Small intestine (tissue), 7 donors: ENCODE measurements around the gene SORBS1. TPM values are rescaled to one million over a fixed set of nuclear protein-coding genes. Genes with fewer than 3 reads are reported as not detected.

Experiments used
- DNase-seq, 2 donors: peaks; one replicate each; pipeline versions ENCODE4 v3.0.0 to v3.0.0-alpha.2; 2013
- FAIRE-seq: peaks from 2 replicates; lab custom pipeline; 2012; peaks lifted over from hg19 to GRCh38; lab: Jason Lieb, UNC
- H3K27ac ChIP-seq, 3 donors: one replicate each; pipeline ENCODE4 v1.5.1; 2013; ENCODE audit warnings: low read length in 2 of 3, mild to moderate bottlenecking in 2 of 3, control low read depth in 1 of 3, inconsistent platforms in 1 of 3, low read depth in 1 of 3, moderate library complexity in 1 of 3
- H3K27me3 ChIP-seq, 3 donors: one replicate each; pipeline ENCODE4 v1.6.1; 2013; ENCODE audit warnings: low read length in 3 of 3, inconsistent platforms in 1 of 3; ENCODE audit not compliant: control insufficient read depth in 3 of 3, insufficient read depth in 3 of 3
- H3K36me3 ChIP-seq, 3 donors: one replicate each; pipeline ENCODE4 v1.6.1; 2013; ENCODE audit warnings: low read length in 3 of 3, inconsistent platforms in 1 of 3, low read depth in 1 of 3, mild to moderate bottlenecking in 1 of 3, moderate library complexity in 1 of 3; ENCODE audit not compliant: control insufficient read depth in 3 of 3, insufficient read depth in 2 of 3
- H3K4me1 ChIP-seq, 3 donors: one replicate each; pipeline ENCODE4 v1.6.1; 2013; ENCODE audit warnings: low read length in 2 of 3, inconsistent platforms in 1 of 3, low read depth in 1 of 3, mild to moderate bottlenecking in 1 of 3, moderate library complexity in 1 of 3; ENCODE audit not compliant: control insufficient read depth in 3 of 3, insufficient read depth in 2 of 3
- H3K4me3 ChIP-seq, 3 donors: one replicate each; pipeline ENCODE4 v1.5.1; 2013; ENCODE audit warnings: low read length in 3 of 3, control low read depth in 1 of 3, inconsistent platforms in 1 of 3, low read depth in 1 of 3, mild to moderate bottlenecking in 1 of 3, moderate library complexity in 1 of 3
- H3K9me3 ChIP-seq, 2 donors: one replicate each; pipeline ENCODE4 v1.6.1; 2013; ENCODE audit warnings: low read depth in 1 of 2, low read length in 1 of 2; ENCODE audit not compliant: control insufficient read depth in 2 of 2, insufficient read depth in 1 of 2
- WGBS, 3 donors: extraction: QIAGEN DNeasy Blood & Tissue Kit; methylation state at CpG; one replicate each; pipeline ENCODE4 v1.1.7; 2013; 5-methylcytosine and 5-hydroxymethylcytosine counted together
- polyA plus RNA-seq, 4 donors: library from polyadenylated mRNA; stranded (reverse) in 3 of 4; unstranded in 1 of 4; fragments of 200-250 nt in 3 of 4; fragments of 120-200 nt in 1 of 4; gene quantifications; one replicate each; pipeline versions ENCODE4 v1.2.1 to v1.2.3, GENCODE V29; 2013
- donor health status: healthy with polysubstance abuse.
- donor health status: control.
- donor health status: control.
- donor health status: Bipolar disorder and iron deficiency.
- donor health status: healthy.

SORBS1 gene
- polyA plus RNA-seq, 4 donors = 4.9 to 35.5 (median 20.1) TPM

GRCh38 chr10:95339863-95340262 lies 221.3 kb downstream of the SORBS1 start:
- H3K27me3 ChIP-seq = no peaks in the 10 kb centered on the region
- no peaks in the 10 kb centered on the region for H3K9me3 ChIP-seq
- FAIRE-seq = no peak
- peaks cover 0 to 4% (median 0%) of the 10 kb centered on the region in 3 donors for H3K4me1 ChIP-seq
- H3K4me3 ChIP-seq = no peak overlapping the region
- H3K36me3 ChIP-seq = peaks cover 0 to 38% (median 0%) of the 10 kb centered on the region in 3 donors
- no peak for DNase-seq
- WGBS, 3 donors = 93 to 100% (median 100%) methylated on average over 1 of the region's 1 CpG
- H3K27ac ChIP-seq = no peak overlapping the region

- WGBS, 3 donors = 90 to 92% (median 91%) methylated on average over 10 of the region's 10 CpGs
- Histone ChIP-seq H3K36me3 (peaks cover 0 to 41% (median 0%) of the 10 kb centered on the region in 3 donors), H3K27me3 (no peaks in the 10 kb centered on the region), H3K4me3 (no peak overlapping the region), H3K4me1 (peaks cover 0 to 8% (median 0%) of the 10 kb centered on the region in 3 donors), H3K27ac (peak overlapping the region in 1 of 3 donors; percentile 0), H3K9me3 (no peaks in the 10 kb centered on the region)
- no peak for FAIRE-seq
- DNase-seq = no peak
Measured at GRCh38 chr10:95337423-95338160, 223.6 kb downstream of the SORBS1 start.

- H3K4me1 ChIP-seq = peaks cover 0 to 8% (median 0%) of the 10 kb centered on the region in 3 donors
- DNase-seq (no peak), FAIRE-seq (no peak)
- H3K36me3 ChIP-seq = peaks cover 0 to 41% (median 0%) of the 10 kb centered on the region in 3 donors
- WGBS, 3 donors = 93 to 96% (median 95%) methylated on average over 9 of the region's 9 CpGs
- H3K27ac ChIP-seq = peak overlapping the region in 1 of 3 donors; percentile 38
- no peaks in the 10 kb centered on the region for H3K27me3 ChIP-seq
- H3K9me3 ChIP-seq = no peaks in the 10 kb centered on the region
- H3K4me3 ChIP-seq = no peak overlapping the region
Measured at GRCh38 chr10:95336702-95337101, 224.5 kb downstream of the SORBS1 start.

GRCh38 chr10:95335933-95336699 lies 225.1 kb downstream of the SORBS1 start:
- Histone ChIP-seq H3K36me3 (peaks cover 0 to 43% (median 0%) of the 10 kb centered on the region in 3 donors), H3K27ac (peak overlapping the region in 1 of 3 donors; percentile 38), H3K27me3 (no peaks in the 10 kb centered on the region), H3K9me3 (no peaks in the 10 kb centered on the region), H3K4me1 (peaks cover 0 to 8% (median 0%) of the 10 kb centered on the region in 3 donors), H3K4me3 (no peak overlapping the region)
- 91 to 94% (median 94%) methylated on average over 19 of the region's 19 CpGs for WGBS, 3 donors
- DNase-seq (no peak), FAIRE-seq (no peak)

- no peak for DNase-seq
- peak overlapping the region in 2 of 3 donors; percentile 52 to 90 for H3K27ac ChIP-seq
- H3K4me3 ChIP-seq = no peak overlapping the region
- H3K36me3 ChIP-seq = peaks cover 0 to 40% (median 0%) of the 10 kb centered on the region in 3 donors
- H3K4me1 ChIP-seq = peaks cover 0 to 8% (median 0%) of the 10 kb centered on the region in 3 donors
- H3K9me3 ChIP-seq = no peaks in the 10 kb centered on the region
- FAIRE-seq = no peak
- H3K27me3 ChIP-seq = no peaks in the 10 kb centered on the region
- WGBS, 3 donors = 67 to 80% (median 79%) methylated on average over 3 of the region's 3 CpGs
Measured at GRCh38 chr10:95334805-95335144, 226.4 kb downstream of the SORBS1 start.

GRCh38 chr10:95333997-95334804 lies 227.0 kb downstream of the SORBS1 start:
- Histone ChIP-seq H3K27me3 (no peaks in the 10 kb centered on the region), H3K36me3 (peaks cover 0 to 40% (median 0%) of the 10 kb centered on the region in 3 donors), H3K4me1 (peaks cover 0 to 8% (median 0%) of the 10 kb centered on the region in 3 donors), H3K9me3 (no peaks in the 10 kb centered on the region), H3K4me3 (no peak overlapping the region), H3K27ac (peak overlapping the region in 2 of 3 donors; percentile 58 to 94)
- DNase-seq (peak; percentile 15 to 42), FAIRE-seq (no peak)
- 60 to 74% (median 70%) methylated on average over 12 of the region's 12 CpGs for WGBS, 3 donors

GRCh38 chr10:95332666-95333249 lies 228.4 kb downstream of the SORBS1 start:
- WGBS, 3 donors = 93 to 95% (median 93%) methylated on average over 4 of the region's 4 CpGs
- H3K4me1 ChIP-seq = peaks cover 0 to 8% (median 0%) of the 10 kb centered on the region in 3 donors
- no peak overlapping the region for H3K27ac ChIP-seq
- H3K9me3 ChIP-seq = no peaks in the 10 kb centered on the region
- H3K36me3 ChIP-seq = peaks cover 0 to 35% (median 0%) of the 10 kb centered on the region in 3 donors
- FAIRE-seq (no peak), DNase-seq (no peak)
- H3K27me3 ChIP-seq = no peaks in the 10 kb centered on the region
- no peak overlapping the region for H3K4me3 ChIP-seq
